ENCODE results near the gene B4GALT5.
A peak's percentile ranks its signal among the peaks of the same experiment; 100 is the strongest.

Gene B4GALT5

DNA sequence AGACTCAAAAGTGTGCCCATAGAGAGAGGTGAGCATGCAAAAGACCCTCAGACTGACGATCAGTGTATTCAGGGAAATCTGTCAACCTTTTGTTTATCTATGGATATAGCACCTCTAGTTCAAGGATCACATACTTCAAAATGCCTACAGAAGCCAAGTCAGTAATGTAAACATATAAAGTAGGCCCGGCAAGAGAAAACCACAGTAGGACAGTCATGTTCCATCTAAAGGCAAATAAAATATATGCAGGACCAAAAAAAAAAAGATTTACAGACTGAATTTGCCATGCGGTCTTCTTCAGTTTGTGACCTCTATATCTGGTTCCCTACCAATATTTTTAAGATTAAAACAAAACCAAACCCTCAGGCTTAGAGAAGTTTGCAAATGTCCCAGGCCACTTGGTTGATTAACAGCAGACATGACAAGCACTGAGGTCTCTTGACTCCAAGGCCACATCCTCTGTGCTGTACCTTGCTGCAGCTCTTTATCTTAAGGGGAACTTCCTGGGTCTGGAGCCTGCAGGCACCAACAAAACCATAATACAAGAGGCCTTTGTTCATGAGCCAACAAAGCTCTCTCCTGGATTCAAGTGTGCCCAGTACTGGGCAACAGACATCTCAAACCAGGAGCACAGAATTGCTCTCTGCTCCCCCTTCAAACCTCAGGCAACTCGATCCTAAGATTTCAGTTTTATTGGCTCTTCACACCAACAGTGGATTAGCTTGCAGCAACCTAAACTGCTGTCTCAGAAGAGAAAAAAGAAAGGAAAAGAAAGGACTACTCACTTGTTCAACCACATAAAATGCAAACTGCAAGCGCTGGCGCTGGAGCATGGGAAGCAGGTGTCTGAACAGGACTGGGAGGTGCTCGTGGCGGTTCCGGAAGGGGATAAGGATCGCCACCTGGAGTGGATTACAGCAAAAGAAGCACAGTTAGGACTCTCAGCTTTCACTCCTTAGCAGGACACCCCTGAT lies 71.7 kb downstream of the B4GALT5 start:
- H2BK120ac ChIP-seq (ENCODE audit: insufficient read depth, low read length, poor library complexity): no peak overlapping the region
- no peak for DNase-seq
- no peaks in the 10 kb centered on the region for H3K9me3 ChIP-seq (ENCODE audit: insufficient read depth, low read depth, low read length)
- H3K79me2 ChIP-seq (ENCODE audit: control insufficient read depth, insufficient read depth, low read length, poor library complexity): no peaks in the 10 kb centered on the region
- H3K4me3 ChIP-seq (ENCODE audit: low read depth, low read length): no peak overlapping the region
- H3K4me2 ChIP-seq (ENCODE audit: low read length): no peak overlapping the region
- no peak overlapping the region for H3K27ac ChIP-seq (ENCODE audit: low read depth, low read length)
- H3K27me3 ChIP-seq (ENCODE audit: insufficient read depth, low read length): no peaks in the 10 kb centered on the region
- no peak overlapping the region for H3K4ac ChIP-seq (ENCODE audit: low read depth, low read length)
- no peak overlapping the region for H3K23ac ChIP-seq (ENCODE audit: low read length)
- H4K91ac ChIP-seq (ENCODE audit: low read depth, low read length): no peak overlapping the region
- no peak overlapping the region for H2BK5ac ChIP-seq (ENCODE audit: low read depth, low read length, poor library complexity)
- H3K9ac ChIP-seq (ENCODE audit: low read length): no peak overlapping the region
- H3K18ac ChIP-seq (ENCODE audit: low read length): no peak overlapping the region
- no peak overlapping the region for H2BK12ac ChIP-seq (ENCODE audit: low read length)
- no CpG with 5 or more reads among the region's 10 CpGs for WGBS (ENCODE audit: extremely low coverage, insufficient coverage, insufficient read length)
- no peak overlapping the region for H2AFZ ChIP-seq (ENCODE audit: insufficient read depth, low read length, poor library complexity)
- no peak overlapping the region for H4K12ac ChIP-seq (ENCODE audit: low read depth, low read length)
- no peak overlapping the region for H2AK5ac ChIP-seq (ENCODE audit: low read length)
- H3K14ac ChIP-seq (ENCODE audit: low read length): no peak overlapping the region
- H3K36me3 ChIP-seq (ENCODE audit: control insufficient read depth in 1 of 2, insufficient read depth in 2 of 2, low read length in 2 of 2): peaks cover 19 to 53% of the 10 kb centered on the region in 2 experiments
- H4K8ac ChIP-seq (ENCODE audit: low read depth, low read length): no peak overlapping the region
- H3K4me1 ChIP-seq (ENCODE audit: control insufficient read depth in 1 of 2, insufficient read depth in 2 of 2, low read length in 2 of 2): no peaks in the 10 kb centered on the region
- no peaks in the 10 kb centered on the region for H3K79me1 ChIP-seq (ENCODE audit: low read length)

DNA sequence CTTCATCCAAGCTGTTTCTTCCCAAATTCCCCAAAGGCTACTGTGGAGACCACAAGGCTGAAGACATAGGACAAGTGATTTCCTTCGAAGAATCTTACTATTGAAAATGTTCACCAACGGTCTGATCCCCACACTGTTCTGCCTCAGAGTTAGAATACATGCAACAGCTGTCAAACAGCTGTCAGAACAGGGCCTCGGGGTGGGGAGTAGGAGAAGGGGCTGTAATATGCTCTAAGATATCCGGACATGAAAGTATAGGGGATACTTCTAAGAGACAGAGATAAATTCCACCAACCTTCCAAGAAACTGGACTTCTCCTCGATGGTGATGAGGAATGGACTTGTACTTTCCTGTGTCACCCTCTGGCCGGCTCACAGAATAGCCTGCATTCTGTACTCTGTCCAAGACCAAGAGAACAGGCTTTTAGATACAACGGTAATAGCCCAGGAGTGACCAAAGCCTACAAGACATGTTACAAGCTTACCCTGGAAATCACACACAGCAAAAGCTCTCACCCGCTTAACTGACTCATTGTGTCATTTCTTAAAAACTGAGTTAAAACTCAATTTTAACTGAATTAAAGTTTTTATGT lies 76.5 kb downstream of the B4GALT5 start:
- no peak overlapping the region for H2AK5ac ChIP-seq (ENCODE audit: low read length)
- H3K4me3 ChIP-seq (ENCODE audit: low read depth, low read length): no peak overlapping the region
- no peak overlapping the region for H3K14ac ChIP-seq (ENCODE audit: low read length)
- no peak overlapping the region for H2BK5ac ChIP-seq (ENCODE audit: low read depth, low read length, poor library complexity)
- H3K4me1 ChIP-seq (ENCODE audit: control insufficient read depth in 1 of 2, insufficient read depth in 2 of 2, low read length in 2 of 2): no peaks in the 10 kb centered on the region
- no peaks in the 10 kb centered on the region for H3K79me2 ChIP-seq (ENCODE audit: control insufficient read depth, insufficient read depth, low read length, poor library complexity)
- H3K23ac ChIP-seq (ENCODE audit: low read length): no peak overlapping the region
- no peak overlapping the region for H4K91ac ChIP-seq (ENCODE audit: low read depth, low read length)
- no peaks in the 10 kb centered on the region for H3K27me3 ChIP-seq (ENCODE audit: insufficient read depth, low read length)
- no peak overlapping the region for H2BK120ac ChIP-seq (ENCODE audit: insufficient read depth, low read length, poor library complexity)
- no peak overlapping the region for H2AFZ ChIP-seq (ENCODE audit: insufficient read depth, low read length, poor library complexity)
- H2BK12ac ChIP-seq (ENCODE audit: low read length): no peak overlapping the region
- H3K9me3 ChIP-seq (ENCODE audit: insufficient read depth, low read depth, low read length): no peaks in the 10 kb centered on the region
- H4K8ac ChIP-seq (ENCODE audit: low read depth, low read length): no peak overlapping the region
- WGBS (ENCODE audit: extremely low coverage, insufficient coverage, insufficient read length): no CpG with 5 or more reads among the region's 8 CpGs
- H3K18ac ChIP-seq (ENCODE audit: low read length): no peak overlapping the region
- DNase-seq: no peak
- H3K4ac ChIP-seq (ENCODE audit: low read depth, low read length): no peak overlapping the region
- no peak overlapping the region for H3K9ac ChIP-seq (ENCODE audit: low read length)
- H3K79me1 ChIP-seq (ENCODE audit: low read length): no peaks in the 10 kb centered on the region
- no peak overlapping the region for H4K12ac ChIP-seq (ENCODE audit: low read depth, low read length)
- H3K36me3 ChIP-seq (ENCODE audit: control insufficient read depth in 1 of 2, insufficient read depth in 2 of 2, low read length in 2 of 2): peaks cover 26 to 45% of the 10 kb centered on the region in 2 experiments
- no peak overlapping the region for H3K4me2 ChIP-seq (ENCODE audit: low read length)
- H3K27ac ChIP-seq (ENCODE audit: low read depth, low read length): no peak overlapping the region

- Histone ChIP-seq H2BK120ac (ENCODE audit: insufficient read depth, low read length, poor library complexity) (no peak overlapping the region), H3K18ac (ENCODE audit: low read length) (no peak overlapping the region), H3K27ac (ENCODE audit: low read depth, low read length) (no peak overlapping the region), H2AFZ (ENCODE audit: insufficient read depth, low read length, poor library complexity) (no peak overlapping the region), H3K79me1 (ENCODE audit: low read length) (no peaks in the 10 kb centered on the region), H2BK5ac (ENCODE audit: low read depth, low read length, poor library complexity) (no peak overlapping the region), H4K12ac (ENCODE audit: low read depth, low read length) (no peak overlapping the region), H2AK5ac (ENCODE audit: low read length) (no peak overlapping the region), H3K36me3 (ENCODE audit: control insufficient read depth in 1 of 2, insufficient read depth in 2 of 2, low read length in 2 of 2) (peaks cover 22 to 40% of the 10 kb centered on the region in 2 experiments), H3K4me1 (ENCODE audit: control insufficient read depth in 1 of 2, insufficient read depth in 2 of 2, low read length in 2 of 2) (peaks cover 5% of the 10 kb centered on the region in 2 experiments), H3K27me3 (ENCODE audit: insufficient read depth, low read length) (no peaks in the 10 kb centered on the region), H4K8ac (ENCODE audit: low read depth, low read length) (no peak overlapping the region), H3K23ac (ENCODE audit: low read length) (no peak overlapping the region), H3K79me2 (ENCODE audit: control insufficient read depth, insufficient read depth, low read length, poor library complexity) (no peaks in the 10 kb centered on the region), H4K91ac (ENCODE audit: low read depth, low read length) (no peak overlapping the region), H3K9ac (ENCODE audit: low read length) (peak overlapping the region; percentile 60), H3K4me2 (ENCODE audit: low read length) (no peak overlapping the region), H3K14ac (ENCODE audit: low read length) (no peak overlapping the region), H2BK12ac (ENCODE audit: low read length) (no peak overlapping the region), H3K4me3 (ENCODE audit: low read depth, low read length) (no peak overlapping the region), H3K4ac (ENCODE audit: low read depth, low read length) (no peak overlapping the region), H3K9me3 (ENCODE audit: insufficient read depth, low read depth, low read length) (no peaks in the 10 kb centered on the region)
- WGBS (ENCODE audit: extremely low coverage, insufficient coverage, insufficient read length): no CpG with 5 or more reads among the region's 5 CpGs
- no peak for DNase-seq
Measured at GRCh38 chr20:49636447-49636846, 77.2 kb downstream of the B4GALT5 start.

GRCh38 chr20:49635866-49636265 lies 77.8 kb downstream of the B4GALT5 start:
- Histone ChIP-seq H3K79me2 (ENCODE audit: control insufficient read depth, insufficient read depth, low read length, poor library complexity) (no peaks in the 10 kb centered on the region), H3K4me1 (ENCODE audit: control insufficient read depth in 1 of 2, insufficient read depth in 2 of 2, low read length in 2 of 2) (peaks cover 10% of the 10 kb centered on the region in 2 experiments), H2AK5ac (ENCODE audit: low read length) (no peak overlapping the region), H3K14ac (ENCODE audit: low read length) (no peak overlapping the region), H2BK120ac (ENCODE audit: insufficient read depth, low read length, poor library complexity) (no peak overlapping the region), H3K4me3 (ENCODE audit: low read depth, low read length) (no peak overlapping the region), H2BK12ac (ENCODE audit: low read length) (no peak overlapping the region), H2AFZ (ENCODE audit: insufficient read depth, low read length, poor library complexity) (no peak overlapping the region), H4K91ac (ENCODE audit: low read depth, low read length) (no peak overlapping the region), H3K9ac (ENCODE audit: low read length) (no peak overlapping the region), H4K8ac (ENCODE audit: low read depth, low read length) (no peak overlapping the region), H2BK5ac (ENCODE audit: low read depth, low read length, poor library complexity) (no peak overlapping the region), H3K27me3 (ENCODE audit: insufficient read depth, low read length) (no peaks in the 10 kb centered on the region), H3K9me3 (ENCODE audit: insufficient read depth, low read depth, low read length) (no peaks in the 10 kb centered on the region), H3K18ac (ENCODE audit: low read length) (no peak overlapping the region), H3K4me2 (ENCODE audit: low read length) (no peak overlapping the region), H3K79me1 (ENCODE audit: low read length) (no peaks in the 10 kb centered on the region), H3K4ac (ENCODE audit: low read depth, low read length) (no peak overlapping the region), H4K12ac (ENCODE audit: low read depth, low read length) (no peak overlapping the region), H3K27ac (ENCODE audit: low read depth, low read length) (no peak overlapping the region), H3K23ac (ENCODE audit: low read length) (no peak overlapping the region), H3K36me3 (ENCODE audit: control insufficient read depth in 1 of 2, insufficient read depth in 2 of 2, low read length in 2 of 2) (peaks cover 20 to 35% of the 10 kb centered on the region in 2 experiments)
- WGBS (ENCODE audit: extremely low coverage, insufficient coverage, insufficient read length): no CpG with 5 or more reads among the region's 12 CpGs
- no peak for DNase-seq
